NCI-H2171 (cell line): ENCODE results near the gene AVEN.
"Not testable (repeated sequence)": the region's sequence is repeated elsewhere in the genome, so short reads cannot be mapped to it uniquely, and the experiment has no call there.

Source experiments
- DNase-seq: peaks from one replicate; lab custom pipeline; 2025; lab: John Stamatoyannopoulos, UW

AVEN gene

GRCh38 chr15:34038871-34039789 lies at the start of gene AVEN:
AVEN (minus strand) TSS chr15:34039204; CDS start chr15:34039046, 158 bp downstream.
- peak; percentile 41 for DNase-seq

GRCh38 chr15:34085746-34086145 lies 46.7 kb upstream of the AVEN start:
- no peak for DNase-seq

GRCh38 chr15:34084086-34084485 lies 45.1 kb upstream of the AVEN start:
- no peak for DNase-seq

GRCh38 chr15:34079904-34080303 lies 40.9 kb upstream of the AVEN start:
- no peak for DNase-seq

- no peak for DNase-seq
Observed at GRCh38 chr15:34078900-34079299, 39.9 kb upstream of the AVEN start.

GRCh38 chr15:34076785-34077184 lies 37.8 kb upstream of the AVEN start:
- DNase-seq: no peak

- no peak for DNase-seq
Observed at GRCh38 chr15:34070003-34070402, 31.0 kb upstream of the AVEN start.

GRCh38 chr15:34065941-34066340 lies 26.9 kb upstream of the AVEN start:
- no peak for DNase-seq

GRCh38 chr15:34065261-34065660 lies 26.3 kb upstream of the AVEN start:
- DNase-seq: no peak

GRCh38 chr15:34064438-34064837 lies 25.4 kb upstream of the AVEN start:
- no peak for DNase-seq

- no peak for DNase-seq
Observed at GRCh38 chr15:34059946-34060345, 20.9 kb upstream of the AVEN start.

GRCh38 chr15:34059476-34059875 lies 20.5 kb upstream of the AVEN start:
- DNase-seq: no peak

- DNase-seq: no peak
Observed at GRCh38 chr15:34056911-34057310, 17.9 kb upstream of the AVEN start.

- no peak for DNase-seq
Observed at GRCh38 chr15:34055868-34056595, 17.0 kb upstream of the AVEN start.

GRCh38 chr15:34054081-34054707 lies 15.2 kb upstream of the AVEN start:
- DNase-seq: no peak

- DNase-seq: not testable (repeated sequence)
Observed at GRCh38 chr15:34050385-34050784, 11.4 kb upstream of the AVEN start.

GRCh38 chr15:34049112-34049511 lies 10.1 kb upstream of the AVEN start:
- DNase-seq: no peak

GRCh38 chr15:34047893-34048775 lies 9.1 kb upstream of the AVEN start:
- DNase-seq: no peak

GRCh38 chr15:34046471-34047145 lies 7.6 kb upstream of the AVEN start:
- no peak for DNase-seq

- DNase-seq: no peak
Observed at GRCh38 chr15:34043813-34044212, 4.8 kb upstream of the AVEN start.

- no peak for DNase-seq
Observed at GRCh38 chr15:34043391-34043790, 4.4 kb upstream of the AVEN start.
